Glutamatergic neuron (in vitro differentiated cells): ENCODE data around the gene ARSK. TPM values are rescaled to one million over a fixed set of nuclear protein-coding genes. Genes with fewer than 3 reads are reported as not detected.
A peak's percentile ranks its signal among the peaks of the same experiment; 100 is the strongest.
"Not testable (repeated sequence)": the region's sequence is repeated elsewhere in the genome, so short reads cannot be mapped to it uniquely, and the experiment has no call there.

Experiments used
- DNase-seq: peaks from one replicate; pipeline ENCODE4 v3.0.0; 2022
- H3K27ac Mint-ChIP-seq: one replicate; pipeline ENCODE4 v1.8.0; 2020; ENCODE audit warnings: mild to moderate bottlenecking, mixed read lengths, inconsistent platforms; ENCODE audit not compliant: unreplicated experiment
- H3K27me3 Mint-ChIP-seq: one replicate; pipeline ENCODE4 v1.8.0; 2020; ENCODE audit warnings: mild to moderate bottlenecking, moderate library complexity, mixed read lengths, inconsistent platforms; ENCODE audit not compliant: unreplicated experiment
- H3K36me3 Mint-ChIP-seq: one replicate; pipeline ENCODE4 v1.8.0; 2020; ENCODE audit warnings: mild to moderate bottlenecking, mixed read lengths, inconsistent platforms; ENCODE audit not compliant: unreplicated experiment
- H3K4me1 Mint-ChIP-seq: one replicate; pipeline ENCODE4 v1.8.0; 2020; ENCODE audit warnings: mild to moderate bottlenecking, low read depth, mixed read lengths, inconsistent platforms; ENCODE audit not compliant: unreplicated experiment
- H3K4me3 Mint-ChIP-seq: one replicate; pipeline ENCODE4 v1.8.0; 2020; ENCODE audit warnings: mild to moderate bottlenecking, mixed read lengths, inconsistent platforms; ENCODE audit not compliant: unreplicated experiment
- H3K9me3 Mint-ChIP-seq: one replicate; pipeline ENCODE4 v1.8.0; 2020; ENCODE audit warnings: mild to moderate bottlenecking, moderate library complexity, mixed read lengths, inconsistent platforms; ENCODE audit not compliant: unreplicated experiment
- CTCF ChIP-seq: fragments of 200-600 bp; sonication (generic); IDR thresholded peaks from one replicate; pipeline ENCODE4 v1.5.0; 2021; ENCODE audit not compliant: partially characterized antibody, unreplicated experiment
- total RNA-seq: library from RNA; stranded (reverse); fragmentation: NEBNext Ultra II Directional; extraction: Animal tissue kit (Norgen Biotek cat#: 25700); gene quantifications from one replicate; pipeline ENCODE4 v1.2.1, GENCODE V29; 2021; ENCODE audit not compliant: unreplicated experiment

Gene ARSK
- total RNA-seq, 1 donor from 2014 or later: 5.5 TPM

DNA sequence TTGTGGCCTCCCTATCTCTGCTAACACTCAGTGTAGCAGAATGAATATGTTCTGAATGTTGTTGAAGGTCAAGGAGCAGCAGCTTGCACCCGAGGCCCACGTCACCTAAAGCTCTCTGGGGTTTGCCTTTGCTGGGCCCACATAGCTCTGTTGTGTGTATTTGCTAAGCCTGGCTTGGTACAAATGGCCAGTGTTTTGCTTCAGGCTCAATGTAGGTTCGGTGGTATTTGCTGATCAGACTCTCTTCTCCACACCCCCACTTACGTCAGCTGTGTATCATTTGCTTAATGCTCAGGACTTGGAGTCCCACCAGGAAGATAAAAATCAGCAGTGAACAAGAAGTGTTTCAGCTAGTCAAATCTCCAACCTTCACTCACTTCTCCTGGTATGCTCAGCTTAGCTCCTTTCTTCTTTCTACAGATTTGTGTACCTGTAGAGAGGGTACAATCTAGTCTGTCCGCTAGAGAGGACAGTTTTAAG is 86.9 kb downstream of the ARSK start:
- Mint-ChIP-seq H3K4me1 (no peaks in the 10 kb centered on the region), H3K36me3 (peaks cover 6% of the 10 kb centered on the region), H3K4me3 (no peak overlapping the region), H3K9me3 (no peaks in the 10 kb centered on the region), H3K27me3 (no peaks in the 10 kb centered on the region), H3K27ac (no peak overlapping the region)
- no peak for TF ChIP-seq CTCF
- no peak for DNase-seq

DNA sequence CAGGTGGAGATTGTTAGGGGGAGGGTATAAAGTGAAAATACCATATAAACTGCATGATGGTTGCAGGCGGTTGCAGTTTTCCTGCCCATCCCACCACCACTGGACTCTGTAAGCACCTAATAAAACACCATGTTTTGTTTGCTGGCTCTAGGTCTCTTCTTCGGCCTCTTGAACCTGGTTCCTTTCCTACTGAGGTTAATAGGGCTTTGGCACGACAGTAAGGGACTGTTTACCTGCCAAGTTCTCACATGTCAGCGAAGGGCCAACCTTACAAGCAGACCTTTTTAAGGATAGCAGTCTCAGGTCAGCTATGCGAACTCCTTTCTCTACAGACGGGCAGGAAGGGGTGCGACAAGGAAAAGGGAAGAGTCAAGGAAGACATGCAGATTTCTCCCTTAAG is 88.3 kb downstream of the ARSK start:
- Mint-ChIP-seq H3K27ac (no peak overlapping the region), H3K36me3 (peaks cover 6% of the 10 kb centered on the region), H3K4me3 (no peak overlapping the region), H3K4me1 (no peaks in the 10 kb centered on the region), H3K27me3 (no peaks in the 10 kb centered on the region), H3K9me3 (no peaks in the 10 kb centered on the region)
- no peak for DNase-seq
- TF ChIP-seq CTCF: no peak

- Mint-ChIP-seq H3K4me1 (no peaks in the 10 kb centered on the region), H3K9me3 (no peaks in the 10 kb centered on the region), H3K4me3 (no peak overlapping the region), H3K27ac (no peak overlapping the region), H3K27me3 (no peaks in the 10 kb centered on the region), H3K36me3 (peaks cover 6% of the 10 kb centered on the region)
- TF ChIP-seq CTCF: peak; percentile 35
- DNase-seq: peak; percentile 20
These were observed 89.6 kb downstream of the ARSK start for GRCh38 chr5:95644351-95645042.

GRCh38 chr5:95646226-95646568 is 91.3 kb downstream of the ARSK start:
- not testable (repeated sequence) for H3K27me3 Mint-ChIP-seq, H3K36me3 Mint-ChIP-seq, H3K4me1 Mint-ChIP-seq, DNase-seq, H3K9me3 Mint-ChIP-seq
- Mint-ChIP-seq H3K4me3 (peak overlapping the region; percentile 57), H3K27ac (peak overlapping the region; percentile 79)

DNA sequence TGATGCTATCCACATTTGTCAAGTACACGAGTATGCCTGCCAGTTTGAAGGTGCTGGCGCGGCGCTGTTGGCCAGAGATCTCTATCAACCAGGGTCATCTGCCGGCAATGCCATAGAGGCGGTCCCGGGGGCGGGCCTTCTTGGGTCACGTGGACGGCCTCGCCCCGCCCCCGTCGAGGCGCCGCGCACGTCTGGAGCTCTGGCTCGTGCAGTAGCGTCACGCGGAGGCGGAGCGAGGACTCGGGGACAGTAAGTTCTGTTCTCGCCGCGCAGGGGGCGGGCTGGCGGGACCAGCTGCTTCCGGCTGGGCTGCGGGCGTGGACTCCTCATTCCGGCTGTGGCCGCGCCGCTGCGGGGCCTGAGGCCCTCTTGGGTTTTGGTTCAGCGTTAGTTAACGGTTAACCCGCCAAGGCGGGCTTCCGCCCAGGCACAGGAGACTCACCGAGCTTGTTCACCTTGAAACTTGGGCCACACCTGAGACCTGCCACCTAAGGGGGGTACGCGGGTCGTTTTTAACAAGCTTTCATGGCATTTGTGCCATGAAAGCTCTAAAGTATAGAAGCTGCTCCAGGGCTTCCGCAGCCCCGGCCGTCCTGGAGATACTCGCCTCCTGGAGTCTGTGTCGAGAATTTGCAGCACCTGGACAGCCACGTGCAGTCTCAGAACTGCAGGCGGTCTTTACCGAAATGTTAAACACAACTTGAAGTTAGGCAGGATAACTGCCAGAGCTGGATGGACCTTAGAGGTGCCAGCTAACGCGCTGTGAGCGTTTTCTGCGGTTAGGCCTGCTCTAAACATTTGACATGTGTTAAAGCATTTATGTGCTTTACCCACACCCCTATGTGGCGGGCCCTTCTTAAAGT is 91.9 kb downstream of the ARSK start, which contains the start of gene RFESD:
Gene RFESD, plus strand, starts transcription at position 209 of the 863 bp plus-strand sequence. CDS start 5,495 bp downstream, outside the sequence.
- Mint-ChIP-seq H3K4me1 (no peaks in the 10 kb centered on the region), H3K27ac (peak within 1 kb of the TSS; percentile 79), H3K9me3 (no peaks in the 10 kb centered on the region), H3K27me3 (no peaks in the 10 kb centered on the region), H3K36me3 (peaks cover 6% of the 10 kb centered on the region), H3K4me3 (peak within 1 kb of the TSS; percentile 78)
- peak; percentile 17 for TF ChIP-seq CTCF
- DNase-seq: peak; percentile 97
